Stimulated activated naive B cell treated with anti-CD40 and anti-IgM and Interleukin-4, amounts not matched to agents 10 μg/mL and 1 μg/mL and 100 μg/mL, for 72 hours (primary cell): ENCODE results near the gene CHST13.
A peak's percentile ranks its signal among the peaks of the same experiment; 100 is the strongest.

Experiments used
- ATAC-seq, 2 donors: fragments of 150-1000 bp; cut with Tn5 transposase; replicated peaks; 2 replicates each; pipeline ENCODE4 v1.10.0; 2021; ENCODE audit warnings: moderate library complexity in 1 of 2
- DNase-seq: peaks from one replicate; pipeline ENCODE4 v3.0.0; 2021
- H3K27ac Mint-ChIP-seq: one replicate; pipeline ENCODE4 v1.8.0; 2022; ENCODE audit warnings: mild to moderate bottlenecking, mixed read lengths
- H3K27me3 Mint-ChIP-seq, 2 donors: one replicate each; pipeline ENCODE4 v1.8.0; 2022; ENCODE audit warnings: mixed read lengths in 2 of 2
- H3K36me3 Mint-ChIP-seq, 2 donors: one replicate each; pipeline ENCODE4 v1.8.0; 2022; ENCODE audit warnings: mixed read lengths in 2 of 2, mild to moderate bottlenecking in 1 of 2
- H3K4me1 Mint-ChIP-seq, 2 donors: one replicate each; pipeline ENCODE4 v1.8.0; 2022; ENCODE audit warnings: mixed read lengths in 2 of 2, mild to moderate bottlenecking in 1 of 2
- H3K4me3 Mint-ChIP-seq, 2 donors: one replicate each; pipeline ENCODE4 v1.8.0; 2022; ENCODE audit warnings: mild to moderate bottlenecking in 2 of 2, mixed read lengths in 2 of 2, moderate library complexity in 1 of 2
- H3K9me3 Mint-ChIP-seq, 2 donors: one replicate each; pipeline ENCODE4 v1.8.0; 2022; ENCODE audit warnings: mixed read lengths in 2 of 2, mild to moderate bottlenecking in 1 of 2

Gene CHST13

DNA sequence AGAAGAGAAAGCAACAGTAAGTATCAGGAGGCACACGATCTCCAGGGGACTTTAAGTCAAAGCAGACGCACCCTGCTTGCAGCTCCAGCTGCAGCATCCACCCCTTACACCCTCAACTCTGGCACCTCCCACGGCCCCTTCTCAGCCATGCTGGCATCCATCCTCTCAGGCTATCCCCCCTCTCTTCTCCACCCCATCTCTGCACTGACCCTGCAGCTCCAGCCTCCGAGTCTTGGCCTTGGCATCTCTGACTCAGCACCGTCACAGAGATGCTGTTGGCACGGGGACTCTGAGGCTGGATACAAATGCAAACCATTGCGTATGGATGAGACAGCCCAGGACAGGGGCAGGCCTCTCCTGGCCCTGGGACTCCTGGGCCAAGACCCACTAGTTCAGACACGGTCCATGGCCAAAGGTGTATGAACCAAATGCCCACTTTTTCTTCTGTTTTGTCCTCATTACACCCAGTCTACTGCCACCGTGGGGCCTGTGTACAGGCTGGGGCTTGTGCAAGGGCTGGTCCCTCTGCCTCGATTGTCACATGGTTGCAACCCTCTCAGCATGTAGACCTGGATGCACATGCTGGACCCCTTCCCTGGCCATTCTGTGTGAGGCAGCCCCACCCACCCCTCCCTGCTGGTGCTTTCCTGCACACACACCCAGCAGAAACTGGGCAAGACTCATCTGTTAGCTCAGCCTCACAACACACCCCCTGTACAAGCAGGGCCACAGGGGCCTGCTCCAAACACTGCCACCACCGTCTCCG, 29.6 kb upstream of the CHST13 start:
- Mint-ChIP-seq H3K4me1 (peaks cover 0 to 7% of the 10 kb centered on the region in 2 donors), H3K27ac (no peak overlapping the region), H3K9me3 (no peaks in the 10 kb centered on the region), H3K4me3 (no peak overlapping the region), H3K36me3 (no peaks in the 10 kb centered on the region), H3K27me3 (peaks cover 0 to 6% of the 10 kb centered on the region in 2 donors)
- DNase-seq (no peak), ATAC-seq (no peak)

- H3K36me3 Mint-ChIP-seq = no peaks in the 10 kb centered on the region
- H3K4me1 Mint-ChIP-seq = peaks cover 0 to 7% of the 10 kb centered on the region in 2 donors
- no peak overlapping the region for H3K4me3 Mint-ChIP-seq
- ATAC-seq = no peak
- no peak for DNase-seq
- H3K9me3 Mint-ChIP-seq = no peaks in the 10 kb centered on the region
- peaks cover 0 to 6% of the 10 kb centered on the region in 2 donors for H3K27me3 Mint-ChIP-seq
- no peak overlapping the region for H3K27ac Mint-ChIP-seq
Measured at GRCh38 chr3:126494970-126495230, 29.1 kb upstream of the CHST13 start.

GRCh38 chr3:126495786-126496185, 28.2 kb upstream of the CHST13 start:
- Mint-ChIP-seq H3K4me3 (no peak overlapping the region), H3K9me3 (no peaks in the 10 kb centered on the region), H3K4me1 (peaks cover 0 to 7% of the 10 kb centered on the region in 2 donors), H3K27me3 (peaks cover 0 to 6% of the 10 kb centered on the region in 2 donors), H3K27ac (no peak overlapping the region), H3K36me3 (no peaks in the 10 kb centered on the region)
- DNase-seq (no peak), ATAC-seq (no peak)

GRCh38 chr3:126496894-126497850, 26.8 kb upstream of the CHST13 start:
- Mint-ChIP-seq H3K27ac (no peak overlapping the region), H3K36me3 (no peaks in the 10 kb centered on the region)

GRCh38 chr3:126497956-126498355, 26.0 kb upstream of the CHST13 start:
- H3K4me3 Mint-ChIP-seq = no peak overlapping the region
- ATAC-seq (no peak), DNase-seq (no peak)
- peaks cover 0 to 10% of the 10 kb centered on the region in 2 donors for H3K4me1 Mint-ChIP-seq
- peaks cover 0 to 6% of the 10 kb centered on the region in 2 donors for H3K27me3 Mint-ChIP-seq
- H3K9me3 Mint-ChIP-seq = no peaks in the 10 kb centered on the region
- no peaks in the 10 kb centered on the region for H3K36me3 Mint-ChIP-seq
- H3K27ac Mint-ChIP-seq = no peak overlapping the region

More at GRCh38 chr3:126496894-126497850, 26.8 kb upstream of the CHST13 start:
- no peaks in the 10 kb centered on the region for H3K9me3 Mint-ChIP-seq
- H3K4me1 Mint-ChIP-seq = peaks cover 0 to 10% of the 10 kb centered on the region in 2 donors
- ATAC-seq (no peak), DNase-seq (no peak)
- H3K27me3 Mint-ChIP-seq = peaks cover 0 to 6% of the 10 kb centered on the region in 2 donors
- H3K4me3 Mint-ChIP-seq = no peak overlapping the region

- DNase-seq (no peak), ATAC-seq (no peak)
- Mint-ChIP-seq H3K4me1 (peaks cover 0 to 10% of the 10 kb centered on the region in 2 donors), H3K9me3 (no peaks in the 10 kb centered on the region), H3K36me3 (no peaks in the 10 kb centered on the region), H3K27ac (no peak overlapping the region), H3K4me3 (no peak overlapping the region), H3K27me3 (peaks cover 0 to 6% of the 10 kb centered on the region in 2 donors)
Measured at GRCh38 chr3:126498461-126498860, 25.5 kb upstream of the CHST13 start.

DNA sequence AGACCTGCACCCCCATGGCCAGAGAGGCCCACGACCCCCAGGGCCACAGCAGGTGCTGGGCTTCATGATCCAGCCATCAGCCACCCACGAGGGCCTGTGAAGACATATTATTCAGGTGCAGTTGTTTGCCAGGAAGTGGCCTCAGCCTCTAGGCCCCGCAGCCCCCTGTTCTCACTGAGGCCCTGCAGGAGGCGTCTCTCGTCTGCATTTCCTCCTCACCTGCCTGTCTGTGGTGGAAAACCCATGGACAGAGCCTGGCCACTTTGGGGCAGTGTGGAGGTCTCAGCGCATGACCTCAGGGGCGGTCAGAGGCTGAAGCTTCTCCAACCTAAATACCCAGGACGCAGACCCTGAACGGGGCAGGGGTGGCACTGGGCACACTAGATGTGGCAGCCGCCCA, 25.0 kb upstream of the CHST13 start:
- no peak overlapping the region for H3K27ac Mint-ChIP-seq
- peaks cover 0 to 10% of the 10 kb centered on the region in 2 donors for H3K4me1 Mint-ChIP-seq
- ATAC-seq (no peak), DNase-seq (no peak)
- peaks cover 0 to 6% of the 10 kb centered on the region in 2 donors for H3K27me3 Mint-ChIP-seq
- H3K4me3 Mint-ChIP-seq = no peak overlapping the region
- H3K36me3 Mint-ChIP-seq = no peaks in the 10 kb centered on the region
- H3K9me3 Mint-ChIP-seq = no peaks in the 10 kb centered on the region

DNA sequence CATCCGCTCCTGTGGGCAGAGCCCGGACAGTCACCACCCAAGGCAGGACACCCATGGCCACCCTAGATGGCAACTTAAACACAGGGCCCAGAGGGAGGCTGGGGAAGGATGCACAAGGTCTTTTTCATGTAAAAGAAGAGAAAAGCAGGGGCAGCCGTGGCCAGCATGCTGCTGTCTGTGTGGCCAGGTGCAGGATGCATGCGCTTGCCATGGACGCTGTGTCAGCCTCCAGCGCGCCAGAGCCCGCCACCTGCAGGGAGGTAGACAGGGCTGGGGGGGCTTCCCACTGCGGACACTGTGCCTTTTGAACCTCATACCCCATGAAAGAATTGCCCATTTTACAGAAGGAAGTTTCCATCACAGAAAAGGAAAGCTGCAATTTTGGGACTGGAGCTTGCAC, 24.6 kb upstream of the CHST13 start:
- peaks cover 0 to 6% of the 10 kb centered on the region in 2 donors for H3K27me3 Mint-ChIP-seq
- H3K9me3 Mint-ChIP-seq = no peaks in the 10 kb centered on the region
- ATAC-seq = no peak
- peaks cover 0 to 10% of the 10 kb centered on the region in 2 donors for H3K4me1 Mint-ChIP-seq
- no peak for DNase-seq
- H3K27ac Mint-ChIP-seq = no peak overlapping the region
- H3K36me3 Mint-ChIP-seq = no peaks in the 10 kb centered on the region
- no peak overlapping the region for H3K4me3 Mint-ChIP-seq

GRCh38 chr3:126500016-126500415, 23.9 kb upstream of the CHST13 start:
- H3K36me3 Mint-ChIP-seq = no peaks in the 10 kb centered on the region
- H3K27ac Mint-ChIP-seq = no peak overlapping the region
- H3K27me3 Mint-ChIP-seq = peaks cover 5 to 8% of the 10 kb centered on the region in 2 donors
- no peak overlapping the region for H3K4me3 Mint-ChIP-seq
- no peak for DNase-seq
- no peak for ATAC-seq
- peaks cover 0 to 10% of the 10 kb centered on the region in 2 donors for H3K4me1 Mint-ChIP-seq
- H3K9me3 Mint-ChIP-seq = no peaks in the 10 kb centered on the region

DNA sequence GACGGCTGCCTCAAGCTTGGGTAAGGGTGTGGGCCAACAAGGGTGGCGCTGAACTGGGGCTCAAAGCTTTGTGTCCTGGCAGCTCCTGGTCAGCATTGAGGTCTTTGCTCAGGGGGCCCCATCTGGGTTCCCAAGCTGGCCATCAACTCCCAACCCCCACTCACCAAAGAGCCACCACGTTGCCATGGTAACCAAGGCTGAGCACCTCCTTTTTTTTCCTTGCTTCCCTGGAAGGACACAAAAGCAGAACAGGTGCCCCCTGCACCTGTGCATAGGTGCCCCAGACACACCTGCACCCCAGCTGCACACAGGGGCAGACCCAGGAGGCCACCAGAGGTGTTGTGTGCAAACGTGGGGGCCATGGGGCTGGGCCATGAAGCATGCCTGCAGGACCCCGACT, 22.9 kb upstream of the CHST13 start:
- no peak overlapping the region for H3K4me3 Mint-ChIP-seq
- H3K4me1 Mint-ChIP-seq = peaks cover 0 to 10% of the 10 kb centered on the region in 2 donors
- no peak for DNase-seq
- no peaks in the 10 kb centered on the region for H3K9me3 Mint-ChIP-seq
- ATAC-seq = no peak
- H3K36me3 Mint-ChIP-seq = no peaks in the 10 kb centered on the region
- peaks cover 10 to 14% of the 10 kb centered on the region in 2 donors for H3K27me3 Mint-ChIP-seq
- no peak overlapping the region for H3K27ac Mint-ChIP-seq

DNA sequence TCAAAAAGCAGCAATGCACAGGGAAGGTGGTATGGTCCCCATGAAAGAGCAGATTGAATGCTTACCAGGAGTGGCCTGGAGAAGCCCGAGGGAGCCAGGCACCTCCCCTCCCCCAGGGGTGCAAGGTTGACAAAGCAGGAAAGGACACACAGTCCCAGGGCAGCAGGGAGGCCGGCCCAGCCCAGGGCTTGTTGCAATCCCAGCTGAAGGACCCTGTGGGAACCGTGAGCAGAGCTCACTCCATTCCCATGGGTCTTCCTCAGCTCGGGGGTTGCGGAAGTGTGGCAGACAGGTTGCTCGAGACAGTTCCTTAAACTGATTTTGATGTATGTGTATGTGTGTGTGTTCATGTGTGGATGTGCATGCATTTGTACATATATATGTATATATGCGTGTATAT, 22.2 kb upstream of the CHST13 start:
- Mint-ChIP-seq H3K27me3 (peaks cover 10 to 18% of the 10 kb centered on the region in 2 donors), H3K27ac (no peak overlapping the region), H3K4me3 (no peak overlapping the region), H3K9me3 (no peaks in the 10 kb centered on the region), H3K36me3 (no peaks in the 10 kb centered on the region), H3K4me1 (peaks cover 0 to 10% of the 10 kb centered on the region in 2 donors)
- ATAC-seq (peak in 1 of 2 donors; percentile 34), DNase-seq (no peak)

DNA sequence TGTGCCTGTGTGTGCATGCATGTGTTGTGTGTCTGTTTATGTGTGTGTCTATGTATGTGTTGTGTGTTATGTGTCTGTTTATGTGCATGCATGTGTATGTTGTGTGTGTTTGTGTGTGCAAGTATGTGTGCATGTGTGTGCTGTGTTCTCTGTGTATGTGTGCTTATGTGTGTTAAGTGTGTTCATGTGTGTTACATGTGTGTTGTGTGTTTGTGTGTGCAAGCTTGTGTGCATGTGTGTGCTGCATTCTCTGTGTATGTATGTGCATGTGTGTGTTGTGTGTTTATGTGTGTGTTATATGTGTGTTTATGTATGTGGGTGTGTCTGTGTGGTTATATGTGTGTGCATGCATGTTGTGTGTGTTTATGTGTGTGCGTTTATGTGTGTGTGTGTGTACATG, 21.3 kb upstream of the CHST13 start:
- Mint-ChIP-seq H3K27me3 (peaks cover 10 to 12% of the 10 kb centered on the region in 2 donors), H3K4me3 (no peak overlapping the region), H3K27ac (no peak overlapping the region), H3K4me1 (peaks cover 0 to 6% of the 10 kb centered on the region in 2 donors), H3K9me3 (no peaks in the 10 kb centered on the region), H3K36me3 (no peaks in the 10 kb centered on the region)
- no peak for DNase-seq
- ATAC-seq = no peak

GRCh38 chr3:126503701-126504100, 20.3 kb upstream of the CHST13 start:
- H3K4me3 Mint-ChIP-seq = no peak overlapping the region
- no peaks in the 10 kb centered on the region for H3K9me3 Mint-ChIP-seq
- DNase-seq (no peak), ATAC-seq (no peak)
- H3K36me3 Mint-ChIP-seq = no peaks in the 10 kb centered on the region
- H3K4me1 Mint-ChIP-seq = peaks cover 0 to 4% of the 10 kb centered on the region in 2 donors
- no peak overlapping the region for H3K27ac Mint-ChIP-seq
- peaks cover 10 to 12% of the 10 kb centered on the region in 2 donors for H3K27me3 Mint-ChIP-seq

DNA sequence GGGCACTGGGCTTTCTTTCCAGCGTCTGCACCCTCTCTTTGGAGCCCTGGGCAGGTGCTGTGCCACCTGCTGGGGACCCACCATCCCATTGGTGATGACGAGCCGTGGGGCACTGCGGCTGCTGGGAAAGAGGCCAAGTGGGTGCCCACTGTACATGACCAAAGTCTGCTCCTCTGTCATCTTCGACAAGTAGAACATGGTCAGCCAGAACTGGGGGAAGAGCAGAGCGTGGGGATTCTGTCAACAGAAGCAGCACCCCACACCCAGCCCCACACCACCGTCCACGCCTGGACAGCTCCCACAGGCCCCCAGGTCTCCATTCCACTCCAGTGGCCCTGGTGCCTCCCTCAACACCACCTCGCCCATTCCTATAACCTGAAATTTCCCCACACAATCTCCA, 16.1 kb upstream of the CHST13 start:
- ATAC-seq (no peak), DNase-seq (no peak)
- Mint-ChIP-seq H3K4me3 (no peak overlapping the region), H3K9me3 (no peaks in the 10 kb centered on the region), H3K27ac (no peak overlapping the region), H3K27me3 (peaks cover 10 to 12% of the 10 kb centered on the region in 2 donors), H3K36me3 (no peaks in the 10 kb centered on the region), H3K4me1 (no peaks in the 10 kb centered on the region)

- Mint-ChIP-seq H3K27me3 (peaks cover 10 to 12% of the 10 kb centered on the region in 2 donors), H3K4me3 (no peak overlapping the region), H3K27ac (no peak overlapping the region), H3K9me3 (no peaks in the 10 kb centered on the region), H3K4me1 (no peaks in the 10 kb centered on the region), H3K36me3 (no peaks in the 10 kb centered on the region)
- DNase-seq = no peak
- no peak for ATAC-seq
Measured at GRCh38 chr3:126508564-126508964, 15.4 kb upstream of the CHST13 start.
